Measurements from ENCODE around the gene GPR137C.

DNA sequence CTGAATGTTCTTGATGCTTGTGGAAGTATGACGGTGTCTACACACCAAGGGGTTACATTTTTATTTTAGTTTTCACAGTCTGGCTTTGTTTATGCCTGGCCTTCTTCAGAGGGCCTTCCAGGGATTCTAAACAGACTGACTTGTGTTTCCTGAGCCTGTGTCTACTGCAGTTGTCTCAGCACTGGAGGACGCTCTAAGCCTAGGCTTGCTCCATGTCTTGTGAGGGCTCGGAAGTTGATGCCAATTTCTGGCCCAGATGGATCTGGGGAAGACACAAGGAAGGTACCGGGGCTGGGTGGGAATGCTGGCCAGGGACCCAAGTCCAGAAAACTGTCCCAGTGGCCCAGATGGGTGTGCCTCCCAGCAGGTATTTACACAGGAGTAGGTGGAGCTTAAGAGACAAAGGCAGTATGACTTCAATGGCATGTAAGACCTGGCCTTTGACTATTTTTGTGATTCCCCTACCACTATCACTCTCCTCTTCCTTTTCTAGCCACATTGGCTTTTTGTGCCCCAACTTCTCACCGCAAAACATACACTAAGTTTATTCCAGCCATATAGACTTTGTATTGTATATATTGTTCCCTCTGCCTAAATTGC lies 56.9 kb downstream of the GPR137C start:
- no peak for TF ChIP-seq ETV6 (CRISPR knock-in tag; IDR thresholded peaks at IDR 0.05)
- no peak for TF ChIP-seq CREB1 (CRISPR knock-in tag; IDR thresholded peaks at IDR 0.05)
- no peak for TF ChIP-seq ESRRA (CRISPR knock-in tag; IDR thresholded peaks at IDR 0.05; ENCODE audit: borderline replicate concordance)
- TF ChIP-seq, protein P1, sequence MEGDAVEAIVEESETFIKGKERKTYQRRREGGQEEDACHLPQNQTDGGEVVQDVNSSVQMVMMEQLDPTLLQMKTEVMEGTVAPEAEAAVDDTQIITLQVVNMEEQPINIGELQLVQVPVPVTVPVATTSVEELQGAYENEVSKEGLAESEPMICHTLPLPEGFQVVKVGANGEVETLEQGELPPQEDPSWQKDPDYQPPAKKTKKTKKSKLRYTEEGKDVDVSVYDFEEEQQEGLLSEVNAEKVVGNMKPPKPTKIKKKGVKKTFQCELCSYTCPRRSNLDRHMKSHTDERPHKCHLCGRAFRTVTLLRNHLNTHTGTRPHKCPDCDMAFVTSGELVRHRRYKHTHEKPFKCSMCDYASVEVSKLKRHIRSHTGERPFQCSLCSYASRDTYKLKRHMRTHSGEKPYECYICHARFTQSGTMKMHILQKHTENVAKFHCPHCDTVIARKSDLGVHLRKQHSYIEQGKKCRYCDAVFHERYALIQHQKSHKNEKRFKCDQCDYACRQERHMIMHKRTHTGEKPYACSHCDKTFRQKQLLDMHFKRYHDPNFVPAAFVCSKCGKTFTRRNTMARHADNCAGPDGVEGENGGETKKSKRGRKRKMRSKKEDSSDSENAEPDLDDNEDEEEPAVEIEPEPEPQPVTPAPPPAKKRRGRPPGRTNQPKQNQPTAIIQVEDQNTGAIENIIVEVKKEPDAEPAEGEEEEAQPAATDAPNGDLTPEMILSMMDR (IDR thresholded peaks at IDR 0.05) = no peak
- TF ChIP-seq, protein P2, sequence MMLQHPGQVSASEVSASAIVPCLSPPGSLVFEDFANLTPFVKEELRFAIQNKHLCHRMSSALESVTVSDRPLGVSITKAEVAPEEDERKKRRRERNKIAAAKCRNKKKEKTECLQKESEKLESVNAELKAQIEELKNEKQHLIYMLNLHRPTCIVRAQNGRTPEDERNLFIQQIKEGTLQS (CRISPR knock-in tag; conservative IDR thresholded peaks at IDR 0.05) = no peak
- TF ChIP-seq, protein P3, sequence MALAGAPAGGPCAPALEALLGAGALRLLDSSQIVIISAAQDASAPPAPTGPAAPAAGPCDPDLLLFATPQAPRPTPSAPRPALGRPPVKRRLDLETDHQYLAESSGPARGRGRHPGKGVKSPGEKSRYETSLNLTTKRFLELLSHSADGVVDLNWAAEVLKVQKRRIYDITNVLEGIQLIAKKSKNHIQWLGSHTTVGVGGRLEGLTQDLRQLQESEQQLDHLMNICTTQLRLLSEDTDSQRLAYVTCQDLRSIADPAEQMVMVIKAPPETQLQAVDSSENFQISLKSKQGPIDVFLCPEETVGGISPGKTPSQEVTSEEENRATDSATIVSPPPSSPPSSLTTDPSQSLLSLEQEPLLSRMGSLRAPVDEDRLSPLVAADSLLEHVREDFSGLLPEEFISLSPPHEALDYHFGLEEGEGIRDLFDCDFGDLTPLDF (CRISPR knock-in tag; IDR thresholded peaks at IDR 0.05) = no peak
- no peak for TF ChIP-seq ZNF138 (CRISPR knock-in tag; conservative IDR thresholded peaks at IDR 0.05)
- TF ChIP-seq, protein P4, sequence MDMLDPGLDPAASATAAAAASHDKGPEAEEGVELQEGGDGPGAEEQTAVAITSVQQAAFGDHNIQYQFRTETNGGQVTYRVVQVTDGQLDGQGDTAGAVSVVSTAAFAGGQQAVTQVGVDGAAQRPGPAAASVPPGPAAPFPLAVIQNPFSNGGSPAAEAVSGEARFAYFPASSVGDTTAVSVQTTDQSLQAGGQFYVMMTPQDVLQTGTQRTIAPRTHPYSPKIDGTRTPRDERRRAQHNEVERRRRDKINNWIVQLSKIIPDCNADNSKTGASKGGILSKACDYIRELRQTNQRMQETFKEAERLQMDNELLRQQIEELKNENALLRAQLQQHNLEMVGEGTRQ (CRISPR knock-in tag; IDR thresholded peaks at IDR 0.05) = no peak
- no peak for TF ChIP-seq NFYB (CRISPR knock-in tag; conservative IDR thresholded peaks at IDR 0.05; ENCODE audit: low read depth)
- TF ChIP-seq, protein P5, sequence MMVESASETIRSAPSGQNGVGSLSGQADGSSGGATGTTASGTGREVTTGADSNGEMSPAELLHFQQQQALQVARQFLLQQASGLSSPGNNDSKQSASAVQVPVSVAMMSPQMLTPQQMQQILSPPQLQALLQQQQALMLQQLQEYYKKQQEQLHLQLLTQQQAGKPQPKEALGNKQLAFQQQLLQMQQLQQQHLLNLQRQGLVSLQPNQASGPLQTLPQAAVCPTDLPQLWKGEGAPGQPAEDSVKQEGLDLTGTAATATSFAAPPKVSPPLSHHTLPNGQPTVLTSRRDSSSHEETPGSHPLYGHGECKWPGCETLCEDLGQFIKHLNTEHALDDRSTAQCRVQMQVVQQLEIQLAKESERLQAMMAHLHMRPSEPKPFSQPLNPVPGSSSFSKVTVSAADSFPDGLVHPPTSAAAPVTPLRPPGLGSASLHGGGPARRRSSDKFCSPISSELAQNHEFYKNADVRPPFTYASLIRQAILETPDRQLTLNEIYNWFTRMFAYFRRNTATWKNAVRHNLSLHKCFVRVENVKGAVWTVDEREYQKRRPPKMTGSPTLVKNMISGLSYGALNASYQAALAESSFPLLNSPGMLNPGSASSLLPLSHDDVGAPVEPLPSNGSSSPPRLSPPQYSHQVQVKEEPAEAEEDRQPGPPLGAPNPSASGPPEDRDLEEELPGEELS (CRISPR knock-in tag; IDR thresholded peaks at IDR 0.05) = no peak
- TF ChIP-seq ZBTB21 (CRISPR knock-in tag; IDR thresholded peaks at IDR 0.05; ENCODE audit: borderline replicate concordance) = no peak
- TF ChIP-seq GABPB1 (CRISPR knock-in tag; IDR thresholded peaks at IDR 0.05) = no peak
